Measurements from ENCODE around the gene CDH7.

CDH7 gene

GRCh38 chr18:65769652-65770051 lies 18.8 kb downstream of the CDH7 start:
- DNase-seq, result no peak

- DNase-seq, result no peak
Measured at GRCh38 chr18:65786474-65786873, 35.7 kb downstream of the CDH7 start.

DNA sequence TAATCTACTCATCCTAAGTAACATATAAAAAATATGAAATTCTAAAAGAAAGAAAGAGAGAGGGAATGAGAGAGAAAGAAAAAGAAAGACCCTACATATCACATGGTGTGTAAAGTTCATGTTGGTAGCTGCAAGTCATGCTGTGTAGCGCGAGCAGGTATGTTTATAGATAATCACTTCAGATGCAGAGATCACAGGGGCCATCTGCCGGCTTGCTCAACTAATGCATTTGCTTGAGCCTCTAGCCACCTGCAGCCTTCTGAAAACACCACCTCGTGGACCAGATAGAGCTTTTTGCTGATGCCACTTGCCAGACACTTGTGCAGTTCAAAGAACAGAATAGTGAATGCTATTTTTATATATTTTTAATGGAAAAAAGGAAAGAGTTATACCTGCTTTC lies 37.6 kb downstream of the CDH7 start:
- no peak for DNase-seq

DNA sequence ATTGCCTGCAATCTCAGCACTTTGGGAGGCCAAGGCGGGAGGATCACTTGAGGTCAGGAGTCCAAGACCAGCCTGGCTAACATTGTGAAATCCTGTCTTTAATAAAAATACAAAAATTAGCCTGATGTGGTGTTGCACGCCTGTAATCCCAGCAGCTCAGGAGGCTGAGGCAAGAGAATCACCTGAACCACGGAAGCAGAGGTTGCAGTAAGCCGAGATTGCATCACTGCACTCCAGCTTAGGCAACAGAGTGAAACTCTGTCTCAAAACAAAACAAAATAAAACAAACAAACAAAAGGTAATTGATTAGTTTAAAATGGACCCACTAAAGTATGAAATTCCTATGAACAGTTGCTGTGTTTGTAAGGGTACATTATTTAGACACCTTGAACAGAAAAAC lies 39.8 kb downstream of the CDH7 start:
- no peak for DNase-seq

DNA sequence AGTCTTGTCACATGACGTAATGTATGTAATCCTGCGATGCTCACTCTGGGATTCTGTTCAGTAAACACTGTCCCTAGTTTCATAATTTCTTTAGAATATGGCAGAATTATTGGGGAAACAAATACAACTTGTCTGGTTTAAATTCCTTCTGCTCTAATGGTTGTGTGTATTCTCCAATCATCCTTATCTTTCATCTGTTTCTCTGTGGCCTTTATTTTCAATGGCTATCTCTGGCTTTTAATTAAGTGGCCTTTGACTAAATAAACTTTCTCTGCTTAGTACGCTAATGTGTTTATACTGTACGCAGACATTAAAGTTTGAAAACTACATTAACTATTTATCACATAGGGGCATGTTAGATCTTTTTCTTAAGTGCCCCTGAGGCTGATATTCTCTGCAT lies 40.9 kb downstream of the CDH7 start:
- no peak for DNase-seq

GRCh38 chr18:65792456-65793074 lies 41.8 kb downstream of the CDH7 start:
- no peak for DNase-seq

- no peak for DNase-seq
Measured at GRCh38 chr18:65808759-65809158, 57.9 kb downstream of the CDH7 start.

DNA sequence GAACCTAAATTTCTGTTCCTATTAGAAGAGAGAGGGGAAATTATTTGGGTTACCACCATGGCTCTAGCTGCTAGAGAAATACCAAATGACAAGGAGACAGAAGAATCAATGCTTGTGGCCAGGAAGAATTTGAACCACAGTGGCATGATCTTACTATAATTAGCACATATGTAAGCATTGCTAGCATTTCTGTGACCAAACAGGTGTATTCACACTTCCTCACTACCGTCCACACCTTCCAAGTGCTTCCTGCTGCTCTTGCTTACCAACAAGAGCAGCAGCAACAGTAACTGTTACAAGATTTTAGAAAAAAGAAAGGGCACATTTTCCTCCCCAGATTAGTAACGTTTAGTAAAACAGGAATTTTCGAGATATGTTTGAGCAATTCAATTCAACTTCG lies 60.5 kb downstream of the CDH7 start:
- DNase-seq, result no peak

DNA sequence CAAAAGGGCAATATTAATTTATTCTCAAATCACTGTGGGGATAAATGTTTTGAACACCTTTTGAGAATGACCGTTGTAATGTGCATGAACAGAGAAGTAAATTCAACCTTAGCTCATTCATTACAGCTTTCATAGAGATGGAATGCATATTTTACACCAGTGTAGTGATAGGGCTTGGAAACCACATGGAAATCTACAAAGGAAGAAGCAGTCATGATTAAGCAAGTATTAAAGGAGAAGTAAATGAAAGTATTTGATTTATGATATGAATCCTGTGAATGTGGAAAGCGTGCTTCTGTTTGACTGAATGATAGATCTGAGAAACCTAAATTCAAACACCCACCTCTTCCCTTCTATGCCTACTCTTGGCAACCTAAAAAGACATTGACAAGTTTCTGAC lies 64.7 kb downstream of the CDH7 start:
- DNase-seq, result no peak

DNA sequence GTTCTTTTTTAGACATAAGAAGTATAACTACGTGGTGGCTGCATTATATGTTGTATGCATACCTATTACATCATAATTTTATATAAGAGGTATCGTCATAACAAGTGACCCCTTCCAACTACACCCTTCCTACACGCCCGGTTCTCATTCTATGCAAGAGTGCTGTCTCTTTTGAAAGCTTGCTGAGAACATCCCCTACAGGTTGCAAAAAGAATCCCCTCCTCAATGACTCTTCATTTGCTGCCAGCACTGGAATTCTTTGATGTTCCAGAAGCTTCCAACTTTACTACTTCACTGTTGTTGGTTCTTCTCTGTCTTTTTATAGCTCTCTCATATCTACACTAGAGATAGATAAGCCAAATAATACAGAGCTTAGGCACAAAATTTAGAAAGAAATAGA lies 66.4 kb downstream of the CDH7 start:
- no peak for DNase-seq

DNA sequence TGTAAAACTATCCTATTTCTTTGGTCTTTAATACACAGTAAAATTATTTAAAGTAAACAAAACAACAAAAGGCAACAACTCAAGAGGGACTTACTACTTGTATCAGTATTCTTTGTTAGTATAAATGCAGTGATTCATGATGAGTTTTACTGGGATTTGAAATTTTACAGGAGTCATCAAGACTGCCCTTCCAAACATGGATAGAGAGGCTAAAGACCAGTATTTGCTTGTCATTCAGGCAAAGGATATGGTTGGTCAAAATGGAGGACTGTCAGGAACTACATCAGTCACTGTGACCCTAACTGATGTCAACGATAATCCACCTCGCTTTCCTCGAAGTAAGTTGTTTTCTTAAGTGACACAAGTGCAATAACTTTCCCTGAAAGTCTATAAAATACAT lies 71.1 kb downstream of the CDH7 start:
- no peak for DNase-seq

DNA sequence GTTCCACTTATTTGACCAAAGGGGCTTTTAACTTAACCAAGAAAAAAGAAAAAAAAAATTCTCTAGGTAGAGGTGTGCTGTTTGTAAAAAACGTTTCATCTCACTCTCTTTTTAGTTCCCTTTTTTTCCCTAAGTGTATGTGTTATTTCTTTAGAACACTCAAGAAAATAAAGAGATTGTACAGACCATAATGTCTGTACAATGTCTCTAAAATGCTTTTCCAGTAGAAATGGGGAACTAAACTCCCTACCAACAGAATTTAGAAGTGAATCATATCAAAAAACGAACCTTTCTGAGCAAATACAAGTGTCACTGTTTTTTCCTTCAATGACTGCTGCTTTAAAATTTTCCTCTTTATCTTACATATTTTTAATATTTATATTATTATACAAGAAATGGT lies 72.0 kb downstream of the CDH7 start:
- no peak for DNase-seq

DNA sequence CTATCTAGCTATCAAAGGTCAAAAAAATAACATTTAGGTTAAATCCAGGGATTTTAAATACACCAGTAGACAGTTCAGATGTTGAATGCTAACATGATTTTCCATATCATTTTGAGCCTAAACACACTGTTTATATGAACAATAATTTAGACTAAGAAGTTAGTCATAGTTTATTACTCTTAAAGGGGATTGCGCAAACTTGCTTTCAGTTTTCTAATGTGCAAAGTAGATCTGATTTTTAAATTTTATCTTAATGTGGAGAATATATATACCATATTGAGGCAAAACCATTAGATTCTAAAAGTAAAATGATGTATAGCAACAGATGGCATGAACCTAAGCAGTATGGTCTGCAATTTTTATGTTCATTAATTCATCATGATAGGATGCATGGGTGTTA lies 76.6 kb downstream of the CDH7 start:
- no peak for DNase-seq

- no peak for DNase-seq
Measured at GRCh38 chr18:65835881-65836280, 85.1 kb downstream of the CDH7 start.

DNA sequence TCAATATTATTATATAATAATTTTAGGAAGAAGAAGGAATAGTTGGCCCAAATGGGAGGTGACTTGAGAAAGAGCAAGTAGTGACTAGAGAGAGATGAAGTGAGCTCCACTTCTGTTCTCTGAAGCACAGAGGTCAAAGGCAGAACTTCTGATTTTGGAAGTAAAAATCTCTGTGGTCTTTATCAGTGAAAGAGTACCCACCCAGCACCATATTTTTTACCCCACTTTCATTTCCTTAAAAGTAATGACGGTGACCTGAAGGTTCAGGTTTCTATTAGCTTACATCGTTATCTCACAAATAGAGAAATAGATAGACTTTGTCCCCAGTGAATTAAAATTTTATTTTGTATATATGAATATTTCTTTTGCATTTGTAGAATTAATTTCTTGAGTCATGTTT lies 95.3 kb downstream of the CDH7 start:
- DNase-seq, result no peak

- no peak for DNase-seq
Measured at GRCh38 chr18:65852273-65852672, 101.5 kb downstream of the CDH7 start.

DNA sequence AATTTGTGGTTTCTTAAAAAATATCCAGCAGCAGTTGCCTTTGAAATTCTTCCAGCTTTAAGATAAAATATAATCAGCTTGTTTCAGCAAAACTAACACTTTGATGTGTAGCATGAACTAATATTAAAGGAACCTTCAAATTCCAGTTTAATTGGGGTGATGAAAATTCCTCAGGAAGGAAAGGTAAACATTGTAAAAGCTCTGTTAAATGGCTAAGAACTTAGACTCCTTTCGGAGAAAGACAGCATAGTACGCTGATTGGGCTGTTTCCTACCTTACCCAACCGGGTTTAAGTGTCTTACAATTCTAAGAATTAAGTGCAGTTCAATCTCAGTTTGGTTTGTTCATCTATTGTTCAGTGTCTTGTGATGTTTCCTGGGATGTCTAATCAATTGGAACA lies 108.3 kb downstream of the CDH7 start:
- DNase-seq, result no peak

DNA sequence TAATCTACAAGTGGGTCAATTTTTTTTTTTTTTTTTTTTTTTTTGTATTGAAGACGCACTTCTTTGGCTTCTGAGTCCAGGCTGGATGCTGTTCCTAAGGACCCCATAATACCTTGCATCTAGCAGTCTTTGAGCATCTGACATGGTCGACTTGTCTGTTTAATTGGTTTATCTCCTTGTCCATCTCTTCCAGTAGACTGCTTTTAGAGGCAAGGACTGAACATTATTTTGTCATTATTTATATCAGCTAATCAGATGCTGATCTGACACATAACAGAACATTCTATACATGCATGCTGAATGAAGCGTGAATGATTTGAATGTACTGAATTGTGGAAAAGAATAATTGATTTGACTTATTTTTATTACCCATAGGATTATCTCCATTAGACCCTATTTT lies 118.7 kb downstream of the CDH7 start:
- DNase-seq, result no peak

DNA sequence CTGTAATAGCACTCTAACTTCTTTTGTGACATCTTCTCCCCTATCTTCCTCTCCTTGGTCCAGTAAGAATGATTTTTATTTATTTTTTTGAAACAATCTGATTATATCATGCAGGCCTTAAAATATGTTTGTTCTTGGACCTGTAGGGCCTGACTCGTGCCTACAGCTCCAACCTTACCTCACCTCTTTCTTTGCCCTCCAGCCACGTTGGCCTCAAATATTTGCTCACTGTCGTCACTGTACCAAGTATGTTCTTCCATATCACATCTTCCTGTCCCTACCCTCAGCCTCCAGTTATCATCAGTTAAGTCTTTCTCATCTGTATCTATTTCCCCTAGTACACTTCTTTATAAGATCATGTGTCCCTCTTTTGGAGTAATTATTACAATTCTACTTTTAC lies 125.5 kb downstream of the CDH7 start:
- no peak for DNase-seq

GRCh38 chr18:65897292-65897691 lies 146.5 kb downstream of the CDH7 start:
- no peak for DNase-seq

DNA sequence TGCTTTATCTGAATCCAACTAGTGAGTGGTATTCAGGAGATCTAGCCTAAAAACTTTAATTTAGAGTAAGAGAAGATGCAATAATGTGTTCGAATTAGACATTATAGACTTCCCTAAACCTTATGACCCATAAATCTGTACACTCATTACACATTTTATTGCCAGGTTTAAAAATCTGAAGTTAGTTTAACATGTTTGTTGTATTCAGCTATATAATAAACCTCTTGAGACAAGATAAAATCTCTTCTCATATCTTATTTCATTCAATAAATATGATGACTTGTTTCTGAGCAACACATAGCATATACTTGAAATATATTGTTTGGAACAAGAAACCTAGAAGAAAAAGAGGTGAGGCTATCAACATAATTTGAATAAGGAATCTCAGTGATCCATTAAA lies 150.7 kb downstream of the CDH7 start:
- DNase-seq, result no peak

DNA sequence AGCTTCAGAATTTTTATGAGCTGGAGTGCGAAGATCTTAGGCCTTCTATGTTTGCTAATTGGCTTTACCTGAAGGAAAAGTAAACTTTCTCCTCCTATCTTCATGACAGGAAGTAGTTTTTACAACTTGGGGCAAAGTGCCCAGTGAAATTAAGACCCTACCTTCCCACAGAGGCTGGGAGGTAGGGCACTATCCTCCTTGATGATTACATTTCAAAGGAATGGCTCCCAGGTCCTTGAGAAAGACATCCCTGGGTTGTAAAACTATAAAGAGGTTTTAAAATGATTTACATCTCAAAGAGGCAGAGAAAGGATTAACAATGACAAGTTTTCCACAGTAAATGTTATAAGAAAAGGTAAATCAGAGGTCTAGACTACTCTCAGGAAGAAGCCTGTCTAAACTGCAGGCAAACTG lies 155.8 kb downstream of the CDH7 start:
- no peak for DNase-seq

GRCh38 chr18:65907281-65907680 lies 156.5 kb downstream of the CDH7 start:
- no peak for DNase-seq

GRCh38 chr18:65919018-65919417 lies 168.2 kb downstream of the CDH7 start:
- DNase-seq, result no peak

DNA sequence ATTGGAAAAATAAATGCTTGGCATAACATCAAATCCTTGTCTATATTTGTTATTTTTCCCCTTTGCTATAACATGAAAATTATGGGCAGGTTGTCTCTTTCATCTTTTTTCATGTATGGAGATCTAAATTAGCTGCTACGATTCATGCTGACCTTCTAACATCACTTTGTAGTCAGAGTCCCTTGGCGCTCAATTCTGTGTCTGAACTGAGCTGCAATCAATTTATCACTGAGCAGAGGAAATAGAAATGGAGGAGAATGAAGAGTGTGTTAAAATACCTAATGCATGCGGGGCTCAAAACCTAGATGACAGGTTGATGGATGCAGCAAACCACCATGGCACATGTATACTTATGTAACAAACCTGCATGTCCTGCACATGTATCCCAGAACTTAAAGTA lies 168.9 kb downstream of the CDH7 start:
- DNase-seq, result no peak

GRCh38 chr18:65922103-65922502 lies 171.3 kb downstream of the CDH7 start:
- no peak for DNase-seq

Data from inflammatory macrophage treated with lipopolysaccharide for 4 hours (primary cell).